LNCaP clone FGC (cell line): Measurements from ENCODE around the gene TTLL12.

Experiments used
- DNase-seq: peaks from one replicate; pipeline ENCODE4 v3.0.0-alpha.2; 2011; ENCODE audit warnings: low read depth
- H3K4me3 ChIP-seq: 2 replicates; pipeline ENCODE4 v1.5.1; 2011; ENCODE audit warnings: mild to moderate bottlenecking, low read depth, low read length, control low read depth
- CTCF ChIP-seq: IDR thresholded peaks from 2 replicates; pipeline ENCODE4 v1.5.1; 2012; ENCODE audit warnings: mild to moderate bottlenecking; ENCODE audit not compliant: control insufficient read depth, insufficient read depth; ENCODE audit errors: extremely low read depth

Gene TTLL12

DNA sequence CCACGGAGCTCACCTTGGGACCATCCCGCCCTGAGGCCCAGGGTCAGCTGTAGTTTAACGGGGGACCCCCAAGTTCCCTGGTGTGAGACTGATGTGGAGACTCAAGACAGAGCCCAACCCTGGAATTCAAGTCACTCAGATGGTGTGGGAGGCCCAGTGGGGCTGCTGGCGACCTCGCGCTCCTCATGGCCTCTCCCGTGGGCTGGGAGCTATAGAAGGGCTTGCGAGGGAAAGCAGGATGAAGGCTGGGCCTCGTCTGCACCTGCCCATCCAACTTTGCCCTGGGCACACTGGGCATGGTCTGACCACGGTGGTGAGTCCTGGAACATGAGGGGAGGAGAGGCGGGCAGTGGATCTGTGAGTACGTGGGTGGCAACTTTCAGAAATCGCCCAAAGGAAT is 13.6 kb upstream of the TTLL12 start:
- TF ChIP-seq CTCF: no peak
- H3K4me3 ChIP-seq: no peak overlapping the region
- no peak for DNase-seq

- TF ChIP-seq CTCF: no peak
- H3K4me3 ChIP-seq: no peak overlapping the region
- no peak for DNase-seq
These were observed 13.1 kb upstream of the TTLL12 start for GRCh38 chr22:43200031-43200430.

DNA sequence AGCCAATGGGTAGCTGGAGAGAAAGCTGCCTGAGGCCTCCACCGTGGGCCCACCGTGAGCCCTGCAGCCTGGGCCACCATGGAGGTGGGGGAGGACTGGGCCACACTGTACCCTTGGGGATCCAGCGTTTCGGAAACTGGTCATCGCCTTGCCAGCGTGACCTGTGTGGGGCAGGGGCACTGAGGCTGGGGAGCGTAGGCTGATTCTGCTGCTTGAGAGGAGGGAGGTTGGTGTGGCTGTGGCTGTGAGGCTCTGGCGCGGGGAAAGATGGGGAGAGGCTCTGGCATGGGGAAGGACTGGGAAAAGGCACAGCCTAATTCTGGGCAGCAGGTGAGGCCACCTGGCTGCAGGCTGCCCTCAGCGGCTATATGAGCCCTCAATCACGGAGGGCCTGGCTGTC is 12.6 kb upstream of the TTLL12 start:
- no peak overlapping the region for H3K4me3 ChIP-seq
- no peak for DNase-seq
- TF ChIP-seq CTCF: no peak

DNA sequence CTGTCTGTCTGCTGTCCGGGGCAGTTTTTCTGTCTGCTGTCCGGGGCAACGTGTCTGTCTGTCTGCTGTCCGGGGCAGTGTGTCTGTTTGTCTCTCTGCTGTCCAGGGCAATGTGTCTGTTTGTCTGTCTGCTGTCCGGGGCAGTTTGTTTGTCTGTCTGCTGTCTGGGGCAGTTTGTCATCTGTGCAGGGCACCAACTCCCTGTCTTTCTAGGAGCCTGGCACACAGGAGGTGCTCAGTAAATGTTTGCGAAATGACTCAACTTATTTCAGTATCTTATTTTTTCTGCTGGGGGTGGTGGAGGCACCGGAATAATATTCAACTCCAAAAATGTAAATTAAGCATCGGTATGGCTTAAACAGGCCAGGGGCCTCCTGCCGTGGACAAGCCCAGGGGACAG is 12.0 kb upstream of the TTLL12 start:
- H3K4me3 ChIP-seq: no peak overlapping the region
- no peak for TF ChIP-seq CTCF
- no peak for DNase-seq

DNA sequence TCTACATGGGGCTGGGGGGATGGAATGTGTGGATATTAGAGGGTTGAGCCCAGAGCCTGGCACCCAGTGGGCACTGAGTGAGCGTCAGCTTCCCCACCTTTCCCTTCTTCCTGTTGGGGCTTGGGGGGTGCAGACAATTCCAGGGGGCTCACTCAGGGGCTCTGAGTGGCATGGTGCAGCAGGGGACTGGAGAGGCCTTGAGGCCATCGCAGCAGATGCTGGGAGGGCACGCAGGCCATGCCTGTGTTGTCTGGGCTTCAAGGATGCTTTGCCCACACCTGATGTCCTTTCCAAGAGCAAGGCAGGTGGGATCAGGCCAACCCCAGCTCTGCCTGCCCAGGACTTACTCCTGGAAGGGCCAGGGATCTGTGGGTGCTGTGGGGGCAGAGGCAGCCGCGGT is 11.2 kb upstream of the TTLL12 start:
- TF ChIP-seq CTCF: no peak
- no peak for DNase-seq
- no peak overlapping the region for H3K4me3 ChIP-seq

DNA sequence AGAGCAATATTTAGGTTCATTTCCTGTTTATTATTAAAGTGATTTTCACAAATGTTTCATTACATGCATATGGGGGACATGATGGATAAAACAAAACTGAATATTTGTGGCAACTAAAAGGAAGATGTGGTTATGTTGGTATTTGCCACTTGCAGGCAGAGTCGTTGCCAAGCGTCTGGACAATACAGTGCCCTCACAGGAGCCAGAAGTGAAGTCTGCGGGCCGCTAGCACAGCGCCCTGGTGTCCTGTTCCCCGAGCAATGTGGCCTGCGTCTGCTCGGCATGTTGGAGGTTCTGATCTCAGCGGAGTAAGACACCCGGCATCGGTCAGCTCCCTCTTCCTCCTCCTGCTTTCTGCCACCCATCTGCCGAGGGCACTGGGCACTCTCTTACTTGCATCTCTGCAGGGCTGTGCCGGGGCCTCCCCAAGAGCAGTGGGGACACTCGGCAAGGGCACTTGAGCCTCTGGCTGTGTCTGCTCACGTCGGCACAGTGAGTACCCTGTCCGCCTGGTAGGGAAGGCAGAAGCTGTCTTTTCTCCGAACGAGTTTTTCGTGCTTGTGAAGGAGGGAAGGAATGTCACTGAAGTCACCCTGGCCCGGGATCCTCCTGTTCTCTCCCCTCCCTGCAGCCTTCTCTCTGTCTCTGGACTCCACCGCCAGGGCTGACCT is 10.5 kb upstream of the TTLL12 start:
- DNase-seq: no peak
- no peak for TF ChIP-seq CTCF
- no peak overlapping the region for H3K4me3 ChIP-seq

- no peak for DNase-seq
- no peak for TF ChIP-seq CTCF
- no peak overlapping the region for H3K4me3 ChIP-seq
These were observed 4.9 kb upstream of the TTLL12 start for GRCh38 chr22:43191831-43192230.
